Dedifferentiated amniotic fluid mesenchymal stem cell (primary cell): ENCODE data around the gene GALNTL6.
"Not testable (repeated sequence)": the region's sequence is repeated elsewhere in the genome, so short reads cannot be mapped to it uniquely, and the experiment has no call there.

ENCODE experiments used
- DNase-seq: peaks from one replicate; pipeline ENCODE4 v3.0.0-alpha.2; 2016; ENCODE audit errors: extremely low spot score

The GALNTL6 gene

DNA sequence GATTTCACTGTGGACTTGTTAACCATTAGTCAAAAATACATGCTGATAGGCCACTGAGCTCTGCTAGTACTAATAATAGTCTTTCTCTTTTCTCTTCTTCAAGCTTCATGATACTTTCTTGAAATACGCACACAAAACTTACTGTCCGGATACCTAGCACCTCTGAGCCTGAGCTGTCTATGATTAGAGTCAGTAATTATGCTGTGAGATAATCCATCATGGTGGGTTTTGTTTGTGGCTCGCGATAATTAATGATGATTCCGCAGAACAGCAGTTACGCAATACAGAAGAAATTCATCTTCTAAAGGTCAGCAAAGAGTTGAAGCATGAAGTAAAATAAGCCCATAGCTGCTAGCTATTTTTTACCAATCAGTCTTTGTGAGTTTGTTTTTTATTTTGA lies 843.9 kb downstream of the GALNTL6 start:
- DNase-seq: no peak

DNA sequence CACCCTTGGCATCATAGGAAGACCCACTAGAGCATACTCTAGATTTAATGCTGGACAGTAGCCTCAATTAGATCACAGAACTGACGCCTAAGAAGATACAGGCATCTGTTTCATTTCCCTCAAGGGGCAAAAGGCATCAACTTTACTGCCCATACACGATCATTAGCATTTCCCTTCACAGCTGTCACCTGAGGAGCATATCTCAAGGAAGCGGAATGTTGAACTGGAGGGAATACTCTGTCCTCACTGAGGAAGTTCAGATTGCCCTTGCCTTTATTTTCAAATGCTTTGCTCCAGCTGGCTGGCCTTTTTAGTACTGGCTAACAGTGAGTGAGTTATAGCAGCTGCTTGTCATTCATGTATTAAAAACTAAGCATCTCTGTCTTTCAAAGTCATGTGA lies 847.0 kb downstream of the GALNTL6 start:
- DNase-seq: no peak

DNA sequence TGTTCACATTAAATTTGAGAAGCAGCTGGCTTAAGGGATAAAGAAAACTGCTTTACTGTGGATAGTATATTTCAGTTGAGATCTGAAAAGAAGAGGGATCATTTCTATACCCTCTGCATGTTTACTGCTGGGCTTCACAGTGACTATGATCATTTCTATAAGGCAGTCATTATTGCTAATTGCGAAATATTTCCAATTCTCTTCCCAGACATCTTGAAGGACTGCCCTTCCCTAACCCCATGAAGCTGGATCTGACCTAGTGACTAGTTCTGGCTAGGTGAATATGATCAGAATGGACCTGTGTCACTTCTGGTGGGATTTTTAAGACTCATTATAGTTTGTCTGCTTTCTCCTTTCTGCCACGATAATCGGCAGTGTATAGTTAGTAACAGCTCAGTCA lies 848.9 kb downstream of the GALNTL6 start:
- no peak for DNase-seq

DNA sequence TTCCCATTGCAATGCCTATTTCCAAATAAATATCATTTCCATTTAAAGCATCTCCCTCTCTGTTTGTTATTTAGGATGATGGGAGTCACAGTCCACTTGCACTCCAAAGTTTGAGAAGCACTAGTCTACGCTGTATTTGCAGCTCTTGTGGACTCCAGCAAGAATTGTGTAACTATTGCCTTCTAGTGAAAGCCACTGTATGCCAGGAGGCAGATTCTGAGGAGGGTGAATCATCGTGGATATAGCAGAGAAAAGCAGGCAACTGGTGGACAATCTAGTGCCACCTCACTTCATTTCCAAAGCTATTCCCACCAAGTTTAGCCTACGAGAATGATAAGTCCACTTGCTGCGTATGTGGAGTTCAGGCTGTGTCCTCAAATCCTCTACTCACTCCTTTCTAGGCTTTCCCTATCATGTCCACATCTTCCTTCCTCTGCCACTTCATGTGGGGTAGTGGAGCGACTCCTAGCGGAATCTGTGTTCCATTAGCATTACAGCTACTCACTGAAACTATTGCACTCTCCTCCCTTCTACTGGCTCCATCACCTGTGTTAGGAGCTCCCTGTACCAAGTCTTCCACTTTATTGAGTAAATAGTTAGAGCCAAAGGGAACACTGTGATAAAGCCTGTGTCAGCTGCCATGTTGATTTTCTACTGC lies 853.6 kb downstream of the GALNTL6 start:
- DNase-seq: peak; percentile 53

DNA sequence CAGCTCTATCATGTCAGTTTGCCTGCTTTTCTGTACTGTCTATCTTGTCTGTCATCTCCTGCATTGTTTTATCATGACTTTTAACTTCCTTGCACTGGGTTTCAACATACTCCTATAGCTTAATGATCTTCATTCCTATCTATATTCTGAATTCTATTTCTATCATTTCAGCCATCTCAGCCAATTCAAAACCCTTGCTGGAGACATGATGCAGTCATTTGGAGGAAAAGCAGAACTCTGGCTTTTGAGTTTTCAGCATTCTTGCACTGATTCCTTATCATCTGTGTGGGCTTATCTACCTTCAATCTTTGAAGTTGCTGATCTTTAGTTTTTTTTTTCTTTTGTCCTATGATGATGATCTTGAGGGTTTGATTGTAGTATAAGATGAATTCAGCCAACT lies 861.6 kb downstream of the GALNTL6 start:
- DNase-seq: no peak

DNA sequence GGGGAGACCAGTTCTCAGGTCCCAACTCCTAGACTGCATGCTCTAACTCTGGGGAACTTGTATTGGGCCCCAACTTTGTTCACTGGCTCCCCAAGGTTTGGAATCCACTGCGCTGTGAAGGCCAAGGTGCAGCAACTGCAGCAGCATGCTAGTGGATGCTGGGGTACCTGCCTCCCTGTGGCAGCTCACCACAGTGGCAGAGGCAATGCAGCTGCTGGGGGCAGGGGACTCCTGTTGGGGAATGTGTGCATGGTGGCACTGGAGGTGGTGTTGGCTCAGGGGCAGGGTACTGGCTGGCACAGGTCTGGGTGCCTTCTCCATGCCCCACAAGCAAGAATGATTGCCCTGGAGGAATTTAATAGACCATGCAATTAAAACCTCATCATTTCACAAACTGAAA lies 862.0 kb downstream of the GALNTL6 start:
- no peak for DNase-seq

DNA sequence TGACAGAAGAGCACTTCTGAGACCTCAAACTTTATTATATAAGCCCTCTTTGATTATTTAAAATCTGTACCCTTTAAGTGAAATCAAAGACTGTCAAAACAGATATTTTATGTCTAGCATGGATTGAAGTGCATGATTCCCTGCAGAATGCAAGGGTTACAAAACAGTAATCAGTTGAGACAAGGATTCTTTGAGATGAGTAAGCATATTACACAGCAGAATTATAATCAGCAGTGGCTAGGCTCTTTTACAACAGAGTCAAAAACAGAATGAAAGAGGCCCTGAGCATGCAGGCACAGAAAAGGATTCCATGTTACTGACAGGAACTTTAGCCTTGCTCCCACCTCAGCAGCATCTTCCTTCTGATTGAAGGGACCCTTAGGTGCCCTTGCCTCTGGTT lies 867.5 kb downstream of the GALNTL6 start:
- DNase-seq: no peak

DNA sequence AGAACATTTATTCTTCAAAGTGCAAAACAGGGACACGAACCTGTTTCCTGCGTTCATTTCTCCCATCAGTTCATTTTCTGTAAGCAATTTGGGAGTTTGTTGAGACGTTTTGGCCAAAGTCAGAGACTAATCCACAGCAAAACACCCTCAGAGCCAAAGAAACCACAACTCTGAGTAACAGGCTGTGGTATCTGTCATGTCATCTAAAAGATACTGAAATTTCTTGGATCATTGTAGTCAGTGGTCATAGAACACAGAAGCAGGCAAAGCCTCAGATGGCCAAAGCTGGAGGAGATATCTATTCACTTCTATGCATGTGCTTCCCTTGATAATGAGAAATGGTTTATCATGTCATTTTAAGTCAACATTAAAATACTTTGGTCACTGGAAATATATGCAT lies 869.8 kb downstream of the GALNTL6 start:
- DNase-seq: peak; percentile 24

DNA sequence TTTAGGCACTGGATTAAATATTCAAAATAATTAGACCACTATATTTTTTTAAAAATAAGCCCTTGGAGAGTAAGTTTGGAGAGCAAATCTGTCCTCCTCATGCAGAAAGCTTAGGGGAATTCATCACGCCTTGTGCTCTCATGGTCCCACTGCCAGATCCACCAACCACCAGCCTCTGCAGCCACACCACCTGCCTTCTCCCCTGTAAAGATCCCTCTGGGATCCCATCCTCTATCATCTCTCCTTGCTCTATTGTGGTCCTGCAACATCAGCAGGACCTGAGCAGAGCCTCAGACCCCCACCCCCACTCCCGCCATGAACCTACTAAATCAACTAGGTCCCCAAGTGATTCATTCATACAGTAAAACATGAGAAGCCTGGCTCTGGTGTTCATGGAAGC lies 872.8 kb downstream of the GALNTL6 start:
- DNase-seq: no peak

DNA sequence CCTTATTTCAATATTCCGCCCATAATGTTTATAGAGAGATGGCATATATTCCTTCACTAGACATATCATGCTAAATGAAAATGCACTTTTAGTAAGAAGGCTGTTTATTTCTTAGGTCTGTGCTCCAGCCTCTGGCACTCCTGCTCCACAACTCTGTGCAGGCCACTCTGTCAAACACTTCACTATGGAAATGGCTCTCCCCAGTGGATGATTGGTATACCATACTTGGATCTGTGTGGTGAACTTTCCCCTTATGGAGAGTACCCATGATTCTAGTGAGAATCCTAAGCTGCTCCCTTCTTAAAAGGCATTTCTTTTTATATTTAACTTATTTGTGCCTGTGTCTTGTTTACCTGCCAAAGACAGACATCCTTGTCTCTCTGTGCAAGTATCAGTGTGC lies 875.3 kb downstream of the GALNTL6 start:
- no peak for DNase-seq

DNA sequence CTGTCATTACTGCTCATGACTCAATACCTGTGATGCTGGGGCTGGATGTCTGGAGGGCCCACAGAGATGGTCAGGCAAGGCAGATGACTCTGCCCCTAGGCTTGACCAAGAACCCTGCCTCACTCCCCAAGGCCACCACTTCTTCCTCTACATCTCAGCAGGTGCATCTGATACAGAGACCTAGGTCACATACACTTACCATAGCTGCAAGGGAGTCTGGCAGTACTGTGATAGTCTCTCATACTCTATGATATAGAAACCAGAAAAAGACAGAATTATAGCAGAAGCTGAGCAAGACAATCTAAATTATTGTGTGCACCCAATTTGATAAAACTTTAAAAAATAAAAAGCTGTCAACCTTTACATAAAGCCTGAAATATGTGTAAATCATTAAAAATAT lies 878.3 kb downstream of the GALNTL6 start:
- no peak for DNase-seq

DNA sequence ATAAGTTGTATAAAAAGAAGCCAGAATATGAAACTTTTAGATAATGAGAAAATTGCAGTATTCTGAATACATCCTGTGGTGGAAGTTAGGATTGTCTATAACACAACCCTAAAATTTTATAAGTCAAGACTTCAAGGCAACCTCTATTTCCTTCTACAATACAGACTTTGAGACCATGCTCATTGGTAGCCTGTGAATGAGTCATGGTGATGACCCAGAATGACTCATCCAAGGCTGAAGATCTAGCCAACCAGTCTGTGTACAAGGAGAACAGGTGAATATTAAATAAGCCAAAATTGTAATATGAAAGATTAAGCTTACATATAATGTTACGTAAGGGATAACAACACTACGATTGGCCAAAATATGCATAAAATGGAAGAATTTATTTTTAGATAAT lies 879.5 kb downstream of the GALNTL6 start:
- no peak for DNase-seq

DNA sequence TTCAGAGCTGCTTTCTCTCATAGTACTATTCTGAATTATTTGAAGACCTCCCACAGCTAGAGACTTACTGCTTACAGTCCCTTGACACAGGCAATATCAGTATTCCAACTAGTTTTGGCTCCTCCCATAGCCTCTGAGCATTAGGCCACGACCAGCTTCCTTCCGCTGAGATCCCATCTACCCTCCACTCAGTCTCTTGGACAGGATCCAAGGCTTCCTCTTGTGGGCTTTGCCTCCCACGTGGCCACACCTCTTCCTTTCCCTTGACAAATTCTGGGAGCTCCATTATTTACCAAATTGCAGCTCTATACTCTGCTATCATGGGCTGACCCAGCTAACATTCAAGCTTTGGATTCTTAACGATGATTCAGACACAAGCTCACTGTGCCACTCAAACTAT lies 885.1 kb downstream of the GALNTL6 start:
- no peak for DNase-seq

DNA sequence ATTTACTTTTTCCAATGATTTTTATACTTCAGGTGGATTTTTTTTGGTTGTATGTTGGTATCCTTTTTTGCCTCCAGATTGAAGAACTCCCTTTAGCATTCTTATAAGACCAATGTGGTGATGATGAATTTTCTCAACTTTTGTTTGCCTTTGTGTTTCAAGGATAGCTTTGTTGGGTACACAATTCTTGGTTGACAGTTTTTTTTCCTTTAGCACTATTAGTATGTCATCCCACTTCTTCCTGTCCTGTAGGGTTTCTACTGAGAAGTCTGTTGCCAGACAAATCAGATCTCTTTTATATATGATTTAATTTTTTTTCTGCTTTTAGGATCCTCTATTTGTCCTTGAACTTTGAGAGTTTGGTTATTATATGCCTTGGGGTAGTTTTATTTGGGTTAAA lies 892.4 kb downstream of the GALNTL6 start:
- no peak for DNase-seq

DNA sequence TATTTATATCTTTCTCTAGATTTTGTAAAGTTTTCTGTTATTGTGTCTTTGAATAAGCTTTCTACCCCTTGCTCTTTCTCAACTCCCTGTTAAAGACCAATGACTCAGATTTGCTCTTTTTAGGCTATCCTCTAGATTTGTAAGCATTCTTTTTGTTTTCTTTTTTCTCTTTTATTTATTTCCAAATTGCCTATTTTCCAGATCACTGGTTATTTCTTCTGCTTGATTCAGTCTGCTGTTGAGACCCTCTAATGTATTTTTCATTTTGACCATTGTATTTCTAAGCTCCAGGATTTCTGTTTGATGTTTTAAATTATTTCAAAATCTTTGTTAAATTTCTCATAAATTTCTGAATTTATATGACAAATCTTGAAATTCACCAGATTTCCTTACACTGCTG lies 892.8 kb downstream of the GALNTL6 start:
- no peak for DNase-seq

DNA sequence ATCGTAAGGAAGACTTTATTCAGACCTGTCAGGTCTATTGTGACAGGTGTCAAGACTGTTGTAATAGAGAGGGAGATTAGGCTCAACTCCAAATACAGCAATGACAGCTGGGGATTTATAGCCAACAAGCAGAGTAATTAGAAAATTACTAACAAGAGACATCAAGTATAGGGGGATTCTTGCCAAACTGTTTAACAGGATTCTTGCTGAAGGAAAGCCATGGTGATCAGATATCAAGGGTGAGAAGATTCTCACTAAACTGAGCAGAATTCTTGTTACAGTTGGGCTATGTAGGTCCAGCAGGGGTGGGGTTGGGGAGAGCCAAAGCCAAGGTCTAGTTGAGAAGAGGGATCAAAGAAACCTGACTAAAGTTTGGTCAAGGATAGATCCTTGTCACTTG lies 894.4 kb downstream of the GALNTL6 start:
- no peak for DNase-seq

DNA sequence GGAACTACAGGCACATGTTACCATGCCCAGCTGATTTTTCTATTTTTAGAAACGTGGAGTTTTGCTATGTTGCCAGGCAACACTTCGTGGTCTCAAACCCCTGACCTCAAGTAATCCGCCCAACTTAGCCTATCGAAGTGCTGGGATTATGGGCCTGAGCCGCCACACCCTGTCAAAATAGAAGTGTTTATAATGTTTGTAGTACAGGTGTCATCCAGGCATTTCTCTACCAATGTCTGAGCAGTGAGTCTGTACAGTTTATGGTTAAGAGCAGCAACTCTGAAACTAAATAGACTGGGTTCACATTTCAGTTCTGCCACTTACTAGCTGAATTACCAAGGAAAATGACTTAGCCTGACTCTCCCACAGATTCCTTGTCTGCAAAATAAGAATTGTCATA lies 895.0 kb downstream of the GALNTL6 start:
- no peak for DNase-seq

DNA sequence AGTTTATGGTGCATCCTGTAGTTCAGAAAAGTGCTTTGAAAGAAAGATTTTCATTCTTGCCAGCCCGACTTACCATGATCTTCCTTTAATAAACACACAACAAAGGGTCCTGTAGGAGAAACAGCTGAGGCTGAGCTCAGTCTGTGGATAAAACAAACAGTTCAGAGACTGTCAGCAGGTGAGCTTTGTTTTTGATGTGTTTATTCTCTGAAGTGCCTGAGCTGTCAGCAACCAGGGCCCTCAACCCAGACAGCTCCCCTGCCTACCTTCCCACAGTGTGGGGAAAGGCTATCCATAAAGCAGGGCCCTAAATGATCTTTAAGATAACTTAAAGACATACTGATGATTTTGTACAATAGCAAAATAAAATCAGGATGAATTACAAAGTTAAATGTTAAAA lies 896.2 kb downstream of the GALNTL6 start:
- no peak for DNase-seq

DNA sequence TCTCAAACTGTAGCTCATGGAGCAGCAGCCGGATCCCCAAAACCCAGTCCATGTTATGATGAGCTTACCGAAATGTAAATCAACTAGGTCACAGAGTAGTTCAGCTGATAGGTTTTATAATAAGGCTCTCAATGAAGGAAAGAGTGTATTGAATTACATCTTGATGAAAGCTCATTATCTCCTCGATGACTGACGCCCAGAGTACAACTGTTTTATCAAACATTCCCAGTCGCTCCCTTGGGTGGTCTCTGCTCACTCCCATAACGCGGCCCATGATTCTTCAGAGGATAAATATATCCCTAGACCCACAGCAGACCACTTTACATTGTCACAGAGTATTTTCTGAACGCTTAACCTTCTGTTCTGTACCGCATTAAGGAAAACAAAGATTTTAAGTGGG lies 903.1 kb downstream of the GALNTL6 start:
- DNase-seq: no peak

DNA sequence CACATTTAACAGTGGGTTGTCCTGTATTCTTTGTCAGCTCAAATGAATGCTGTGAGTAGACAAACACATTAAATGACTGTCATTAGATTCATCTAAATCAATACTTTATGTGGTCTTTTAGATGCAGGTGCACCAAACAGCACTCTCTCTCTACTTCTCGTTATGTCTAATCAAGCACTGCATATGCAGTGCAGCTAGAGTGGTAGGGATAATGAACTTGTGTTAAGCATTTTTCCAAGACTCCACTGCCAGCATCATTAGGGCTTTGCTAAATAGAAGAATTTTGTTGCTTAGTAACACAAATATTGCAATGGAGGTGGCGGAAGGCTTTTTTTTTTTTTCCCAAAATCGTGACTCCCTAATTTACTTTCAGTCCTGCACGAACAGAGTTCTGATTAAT lies 908.5 kb downstream of the GALNTL6 start:
- DNase-seq: no peak

DNA sequence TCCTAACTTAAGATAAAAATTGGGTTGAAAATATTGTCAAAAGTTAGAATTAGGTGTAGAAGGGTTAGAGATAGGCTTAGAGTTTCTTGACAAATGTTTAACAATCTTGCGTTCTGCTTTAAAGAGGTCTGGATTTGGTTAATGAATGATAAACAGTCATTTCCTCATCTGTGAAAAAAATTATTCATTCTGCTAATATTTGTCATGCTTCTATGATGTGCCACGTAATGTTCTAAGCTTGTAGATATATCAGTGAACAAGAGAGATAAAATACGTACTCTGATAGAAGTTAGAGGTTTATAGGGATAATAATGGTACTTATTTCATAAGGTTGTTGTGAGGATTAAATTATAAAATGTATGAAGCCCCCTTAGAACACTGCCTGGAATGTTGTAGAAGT lies 912.4 kb downstream of the GALNTL6 start:
- no peak for DNase-seq

DNA sequence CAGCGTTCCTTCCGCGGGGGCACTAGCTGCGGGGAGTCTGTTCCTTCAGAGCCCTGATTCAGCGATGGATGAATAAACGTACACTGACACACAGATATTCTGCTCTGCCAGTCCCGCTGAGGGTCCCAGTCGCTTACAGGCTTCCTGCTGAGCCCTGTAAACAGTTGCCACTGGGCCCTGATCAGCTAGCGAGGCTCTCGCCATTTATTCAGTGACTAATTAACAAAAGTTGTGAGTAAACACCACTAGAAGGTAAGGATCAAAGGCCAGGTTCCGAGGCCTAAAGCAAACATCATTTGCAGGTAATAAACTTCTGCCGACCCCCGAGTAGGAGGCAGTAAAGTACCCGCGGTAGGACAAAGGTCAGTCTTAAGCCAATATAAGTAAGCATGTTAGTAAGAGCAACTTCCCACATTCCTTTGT lies 912.8 kb downstream of the GALNTL6 start:
- DNase-seq: no peak

DNA sequence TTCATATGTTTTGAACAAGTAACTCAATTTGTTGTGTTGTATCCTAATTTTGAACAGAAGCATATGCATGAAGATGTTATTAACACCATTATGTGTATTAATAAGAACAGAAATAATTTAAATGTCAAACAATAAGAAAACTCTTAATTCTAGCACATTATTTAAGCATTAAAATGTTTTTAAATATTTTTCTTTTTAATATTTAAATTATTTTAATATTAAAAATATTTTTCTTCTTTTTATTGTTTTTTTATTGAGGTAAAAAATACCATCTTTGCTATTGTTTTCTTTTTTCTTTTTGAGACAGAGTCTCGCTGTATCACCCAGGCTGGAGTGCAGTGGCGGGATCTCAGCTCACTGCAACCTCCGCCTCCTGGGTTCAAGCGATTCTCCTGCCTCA lies 914.4 kb downstream of the GALNTL6 start:
- no peak for DNase-seq

DNA sequence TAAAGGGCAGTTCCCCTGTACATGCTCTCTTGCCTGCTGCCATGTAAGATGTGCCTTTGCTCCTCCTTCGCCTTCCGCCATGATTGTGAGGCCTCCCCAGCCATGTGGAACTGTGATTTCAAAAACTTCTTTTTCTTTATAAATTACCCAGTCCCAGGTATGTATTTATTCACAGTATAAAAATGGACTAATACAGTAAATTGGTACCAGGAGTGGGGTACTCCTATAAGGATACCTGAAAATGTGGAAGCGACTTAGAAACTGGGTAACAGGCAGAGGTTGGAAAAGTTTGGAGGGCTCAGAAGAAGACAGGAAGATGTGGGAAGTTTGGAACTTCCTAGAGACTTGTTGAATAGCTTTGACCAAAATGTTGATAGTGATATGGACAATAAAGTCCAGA lies 920.4 kb downstream of the GALNTL6 start:
- DNase-seq: not testable (repeated sequence)

DNA sequence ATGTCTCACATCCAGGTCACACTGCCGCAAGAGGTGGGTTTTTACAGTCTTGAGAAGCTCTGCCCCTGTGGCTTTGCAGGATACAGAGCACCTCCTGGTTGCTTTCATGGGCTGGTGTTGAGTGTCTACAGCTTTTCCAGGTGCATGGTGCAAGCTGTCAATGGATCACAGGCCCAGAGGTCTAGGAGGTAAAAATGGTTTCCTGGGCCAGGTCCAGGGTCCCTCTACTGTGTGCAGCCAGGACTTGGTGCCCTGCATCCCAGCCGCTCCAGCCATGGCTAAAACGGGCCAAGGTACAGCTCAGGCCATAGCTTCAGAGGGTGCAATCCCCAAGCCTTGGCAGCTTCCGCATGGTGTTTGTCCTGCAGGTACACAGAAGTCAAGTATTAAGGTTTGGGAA lies 921.4 kb downstream of the GALNTL6 start:
- no peak for DNase-seq
